IPS-18a (cell line): Measurements from ENCODE around the gene IMMP1L.

Source experiments
- H3K27ac ChIP-seq: one replicate; pipeline ENCODE4 v1.5.1; 2013; ENCODE audit warnings: low read length
- H3K27me3 ChIP-seq: one replicate; pipeline ENCODE4 v1.6.1; 2013; ENCODE audit warnings: mild to moderate bottlenecking, low read length; ENCODE audit not compliant: control insufficient read depth, insufficient read depth
- H3K36me3 ChIP-seq: one replicate; pipeline ENCODE4 v1.6.1; 2013; ENCODE audit warnings: low read depth, low read length; ENCODE audit not compliant: control insufficient read depth
- H3K4me1 ChIP-seq: one replicate; pipeline ENCODE4 v1.6.1; 2013; ENCODE audit warnings: low read depth, low read length; ENCODE audit not compliant: control insufficient read depth
- H3K4me3 ChIP-seq: one replicate; pipeline ENCODE4 v1.5.1; 2013; ENCODE audit warnings: low read length
- H3K9ac ChIP-seq: one replicate; pipeline ENCODE4 v1.6.1; 2013; ENCODE audit warnings: mild to moderate bottlenecking, low read length, moderate library complexity
- H3K9me3 ChIP-seq: one replicate; pipeline ENCODE4 v1.6.1; 2013; ENCODE audit warnings: low read depth, low read length; ENCODE audit not compliant: control insufficient read depth

The IMMP1L gene, protein sequence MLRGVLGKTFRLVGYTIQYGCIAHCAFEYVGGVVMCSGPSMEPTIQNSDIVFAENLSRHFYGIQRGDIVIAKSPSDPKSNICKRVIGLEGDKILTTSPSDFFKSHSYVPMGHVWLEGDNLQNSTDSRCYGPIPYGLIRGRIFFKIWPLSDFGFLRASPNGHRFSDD

DNA sequence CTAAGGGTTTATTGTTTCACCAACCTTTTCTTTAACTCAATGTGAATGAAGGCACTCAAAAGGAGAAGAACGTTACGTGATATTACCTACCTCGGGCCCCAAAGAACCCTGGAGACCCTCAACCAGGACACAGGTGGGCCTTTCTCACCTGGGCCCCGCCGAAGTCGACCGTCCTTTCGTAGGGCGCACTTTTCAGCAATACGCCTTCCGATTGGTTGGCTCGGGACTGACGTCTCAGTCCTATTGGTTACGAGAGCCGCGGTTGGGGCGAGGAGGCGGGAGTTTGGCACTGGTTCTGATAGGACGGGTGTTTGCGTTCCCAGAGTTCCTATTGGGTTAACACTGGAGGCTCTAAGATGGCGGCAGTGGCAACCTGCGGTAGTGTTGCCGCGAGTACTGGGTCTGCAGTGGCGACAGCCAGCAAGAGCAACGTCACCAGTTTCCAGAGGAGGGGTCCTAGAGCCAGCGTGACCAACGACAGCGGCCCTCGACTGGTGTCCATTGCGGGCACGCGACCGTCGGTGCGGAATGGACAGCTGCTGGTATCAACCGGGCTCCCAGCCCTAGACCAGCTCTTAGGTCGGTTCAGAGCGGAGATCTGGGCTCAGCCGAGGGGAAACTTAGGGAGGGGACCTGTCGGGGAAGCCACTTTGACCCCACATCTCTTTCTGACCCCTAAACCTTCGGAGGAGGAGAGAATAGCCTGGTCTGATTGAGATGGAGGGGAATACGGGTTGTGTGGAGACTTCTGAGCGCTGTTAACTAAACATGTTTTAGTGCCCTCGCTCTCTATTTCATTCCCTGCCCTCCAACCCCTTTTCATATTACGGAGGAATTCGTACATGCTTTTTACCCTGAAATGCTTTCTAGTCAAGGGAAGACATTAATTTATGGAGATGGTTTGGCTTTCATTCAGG is at the start of gene IMMP1L, which contains the start of gene ELP4:
TSS of gene IMMP1L (minus strand) at position 194 of the 917 bp plus-strand sequence. CDS start 46,346 bp downstream, outside the sequence.
TSS of gene ELP4 (plus strand) at position 339 of the 917 bp plus-strand sequence. CDS start at position 357, 18 bp downstream.
- Histone ChIP-seq H3K4me1 (peaks cover 10% of the 10 kb centered on the region), H3K9me3 (no peaks in the 10 kb centered on the region)

DNA sequence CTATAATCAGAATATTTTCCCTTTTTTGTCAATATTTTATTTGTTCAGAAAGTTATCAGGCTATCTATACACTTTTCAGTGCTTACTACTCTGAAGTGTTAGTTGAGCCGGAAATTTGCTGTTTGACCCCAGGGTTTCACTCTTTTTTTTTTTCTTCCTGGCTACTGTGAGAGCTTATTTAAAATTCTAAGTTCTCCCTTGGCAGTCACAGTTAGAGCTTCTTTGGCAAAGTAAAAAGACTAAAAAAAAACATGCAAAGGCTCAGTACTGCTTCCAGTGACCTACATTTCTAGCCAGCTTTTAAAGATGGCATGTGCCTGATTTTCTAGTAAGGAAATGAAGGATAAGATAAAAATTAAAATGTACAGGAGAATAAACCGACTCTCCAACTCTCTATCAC is 48.6 kb upstream of the IMMP1L start:
- peaks cover 20% of the 10 kb centered on the region for H3K4me1 ChIP-seq
- H3K27ac ChIP-seq = no peak overlapping the region
- no peak overlapping the region for H3K4me3 ChIP-seq
- peak overlapping the region; percentile 13 for H3K9ac ChIP-seq
- H3K9me3 ChIP-seq = peaks cover 2% of the 10 kb centered on the region
- H3K27me3 ChIP-seq = no peaks in the 10 kb centered on the region
- no peaks in the 10 kb centered on the region for H3K36me3 ChIP-seq

More for the DNA sequence above, at the start of gene IMMP1L, which contains the start of gene ELP4:
- peak within 1 kb of the TSS; percentile 90 for H3K9ac ChIP-seq
- peak within 1 kb of the TSS; percentile 87 for H3K27ac ChIP-seq
- no peaks in the 10 kb centered on the region for H3K27me3 ChIP-seq
- no peaks in the 10 kb centered on the region for H3K36me3 ChIP-seq
- H3K4me3 ChIP-seq = peak within 1 kb of the TSS; percentile 97

DNA sequence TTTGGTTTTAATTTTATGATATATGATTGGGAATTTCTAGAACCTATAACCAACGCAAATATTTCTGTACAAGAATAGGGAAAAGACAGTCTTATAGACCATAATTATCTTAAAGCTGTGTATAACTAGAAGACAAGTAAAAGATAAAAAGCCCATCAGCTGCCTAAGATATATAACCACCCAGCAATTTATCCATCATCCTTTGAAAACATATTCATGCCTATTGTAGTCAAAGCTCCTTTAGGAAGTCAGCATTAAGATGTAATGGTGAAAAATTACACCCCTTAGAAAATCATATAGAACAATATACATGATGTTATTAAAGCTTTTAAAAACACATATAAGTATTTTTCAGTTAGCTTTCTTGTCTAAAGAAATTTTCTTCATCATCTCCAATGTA is 46.5 kb upstream of the IMMP1L start:
- Histone ChIP-seq H3K27me3 (no peaks in the 10 kb centered on the region), H3K36me3 (no peaks in the 10 kb centered on the region), H3K4me3 (no peak overlapping the region)

DNA sequence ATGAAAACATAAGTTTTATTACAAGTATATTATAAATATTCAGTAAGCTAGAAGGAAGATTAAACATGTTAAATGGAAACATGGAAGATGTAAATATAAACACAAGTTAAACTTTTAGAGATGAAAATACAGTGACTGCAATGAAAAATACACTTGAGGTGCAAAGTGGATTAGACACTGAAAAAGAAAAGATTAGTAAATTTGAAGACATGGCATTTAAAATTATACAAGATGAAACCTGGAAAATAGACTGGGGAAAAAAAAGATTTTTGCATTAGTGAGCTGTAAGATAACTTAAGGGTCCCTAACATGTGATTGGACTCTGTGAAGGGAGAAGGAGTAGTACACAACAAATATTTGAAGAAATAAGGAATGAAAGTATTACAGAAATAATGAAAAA is 33.4 kb upstream of the IMMP1L start:
- Histone ChIP-seq H3K27ac (no peak overlapping the region), H3K36me3 (peaks cover 12% of the 10 kb centered on the region), H3K27me3 (no peaks in the 10 kb centered on the region), H3K4me3 (no peak overlapping the region), H3K9ac (no peak overlapping the region), H3K4me1 (no peaks in the 10 kb centered on the region), H3K9me3 (peaks cover 11% of the 10 kb centered on the region)

More for the DNA sequence above, 46.5 kb upstream of the IMMP1L start:
- Histone ChIP-seq H3K27ac (no peak overlapping the region), H3K9ac (no peak overlapping the region), H3K9me3 (peaks cover 2% of the 10 kb centered on the region), H3K4me1 (peaks cover 20% of the 10 kb centered on the region)

DNA sequence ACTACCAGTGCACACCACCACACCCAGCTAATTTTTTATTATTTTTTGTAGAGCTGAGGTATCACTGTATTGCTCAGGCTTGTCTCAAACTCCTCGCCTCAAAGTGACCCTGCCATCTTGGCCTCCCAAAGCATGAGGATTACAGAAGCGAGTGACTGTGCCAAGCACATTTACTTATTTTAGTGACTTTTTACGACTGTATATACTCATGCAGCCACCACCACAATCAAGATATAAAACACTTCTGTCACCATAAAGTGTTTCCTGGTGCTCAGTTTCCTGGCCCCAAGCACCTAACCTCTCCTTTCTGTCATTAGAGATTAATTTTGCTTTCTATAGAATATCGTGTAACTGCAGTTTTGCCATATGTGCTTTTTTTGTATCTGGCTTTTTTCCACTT is 26.1 kb upstream of the IMMP1L start:
- Histone ChIP-seq H3K9me3 (no peaks in the 10 kb centered on the region), H3K9ac (no peak overlapping the region)

DNA sequence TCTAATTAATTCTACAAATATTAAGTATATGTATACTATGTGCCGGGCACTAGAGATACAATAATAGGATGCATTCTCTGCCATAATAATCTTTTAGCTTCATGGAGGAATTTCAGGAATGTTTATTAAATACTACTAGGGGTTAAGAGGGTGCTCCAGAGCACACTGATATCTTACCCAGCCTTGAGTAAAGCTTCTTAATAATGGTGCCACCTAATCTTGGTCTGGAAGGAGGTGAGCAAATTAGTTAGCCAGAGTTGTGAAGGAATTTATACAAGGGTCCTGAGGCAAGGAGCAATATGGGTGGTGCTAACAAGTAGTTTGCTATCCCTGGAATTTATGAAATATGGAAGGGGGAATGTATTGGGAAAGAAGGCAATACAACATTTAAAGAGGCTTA is 21.9 kb upstream of the IMMP1L start:
- Histone ChIP-seq H3K27me3 (no peaks in the 10 kb centered on the region), H3K4me1 (no peaks in the 10 kb centered on the region), H3K36me3 (no peaks in the 10 kb centered on the region), H3K4me3 (no peak overlapping the region), H3K27ac (no peak overlapping the region), H3K9ac (no peak overlapping the region), H3K9me3 (no peaks in the 10 kb centered on the region)

More for the DNA sequence above, 26.1 kb upstream of the IMMP1L start:
- Histone ChIP-seq H3K27ac (no peak overlapping the region), H3K4me1 (no peaks in the 10 kb centered on the region), H3K36me3 (no peaks in the 10 kb centered on the region), H3K4me3 (no peak overlapping the region), H3K27me3 (no peaks in the 10 kb centered on the region)

DNA sequence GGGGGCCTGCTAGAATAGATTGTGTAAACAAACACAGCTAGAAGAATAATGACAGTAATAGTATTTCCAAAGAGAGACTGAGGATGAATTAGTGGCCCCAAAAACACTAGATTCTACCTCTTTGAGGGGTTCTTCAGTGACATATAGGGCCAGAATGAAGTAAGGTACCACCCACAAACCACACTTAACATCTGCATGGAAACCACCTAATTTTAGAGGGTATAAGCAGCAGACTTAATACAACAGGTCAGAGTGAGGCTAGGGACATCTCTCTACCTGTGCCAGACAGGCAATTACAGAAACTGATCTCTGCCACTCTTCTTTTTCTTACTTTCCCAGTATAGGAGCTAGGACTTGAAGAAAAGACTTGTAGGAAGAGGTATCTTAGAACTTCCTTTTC is 20.3 kb upstream of the IMMP1L start:
- H3K27ac ChIP-seq = no peak overlapping the region
- H3K9ac ChIP-seq = no peak overlapping the region
- no peaks in the 10 kb centered on the region for H3K36me3 ChIP-seq
- no peaks in the 10 kb centered on the region for H3K4me1 ChIP-seq
- H3K27me3 ChIP-seq = no peaks in the 10 kb centered on the region
- no peaks in the 10 kb centered on the region for H3K9me3 ChIP-seq
- no peak overlapping the region for H3K4me3 ChIP-seq

DNA sequence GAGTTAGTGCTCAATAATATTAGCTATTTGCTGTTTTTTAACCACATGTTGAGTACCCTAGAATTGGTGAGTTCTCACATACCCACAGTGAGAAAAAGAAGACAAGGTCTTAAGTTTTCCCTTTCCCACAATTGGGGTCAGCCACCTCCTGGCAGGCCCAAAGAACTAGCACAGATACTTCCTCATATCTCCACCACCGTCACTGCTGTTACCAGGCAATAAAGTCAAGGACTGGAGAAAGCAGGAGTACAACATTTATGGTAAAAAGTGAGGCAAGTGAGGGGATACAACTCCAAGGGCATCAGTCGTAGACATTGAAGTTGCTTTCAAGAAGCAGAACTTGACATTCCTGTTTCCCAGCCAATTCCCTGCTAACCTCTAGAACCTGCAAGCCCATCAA is 19.8 kb upstream of the IMMP1L start:
- H3K36me3 ChIP-seq = no peaks in the 10 kb centered on the region
- H3K9me3 ChIP-seq = no peaks in the 10 kb centered on the region
- no peak overlapping the region for H3K9ac ChIP-seq
- no peak overlapping the region for H3K4me3 ChIP-seq
- H3K27me3 ChIP-seq = no peaks in the 10 kb centered on the region
- no peaks in the 10 kb centered on the region for H3K4me1 ChIP-seq
- H3K27ac ChIP-seq = no peak overlapping the region

DNA sequence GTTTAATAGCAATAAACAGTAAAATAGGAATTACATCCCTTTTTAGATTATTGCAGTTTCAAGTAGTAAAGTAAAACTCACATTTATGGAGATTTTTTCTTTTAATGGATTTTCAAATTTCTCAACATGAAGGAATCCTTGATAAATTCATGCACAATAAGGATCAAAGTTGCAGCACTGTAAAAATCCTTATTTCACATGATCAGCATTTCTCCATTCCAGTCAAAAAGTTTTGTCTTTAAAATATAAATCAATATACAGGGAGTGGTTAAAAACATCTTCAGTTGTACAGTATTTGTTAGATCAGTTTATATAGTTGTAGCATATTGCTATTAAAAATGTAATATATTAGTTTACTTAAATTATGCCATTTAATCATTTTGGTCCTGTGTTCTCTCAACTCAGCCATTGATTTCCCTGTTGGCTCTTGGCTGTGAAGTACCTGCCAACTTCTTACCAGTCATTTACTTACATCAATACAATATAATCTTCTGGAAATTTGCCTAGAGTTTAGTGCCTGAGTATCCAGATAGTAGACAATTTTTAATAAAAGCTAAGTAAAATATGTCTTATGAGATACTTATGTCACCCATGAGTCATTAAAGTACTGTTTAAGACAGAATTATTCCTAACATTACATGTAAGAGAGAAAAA is 12.2 kb upstream of the IMMP1L start:
- no peak overlapping the region for H3K27ac ChIP-seq
- H3K9me3 ChIP-seq = no peaks in the 10 kb centered on the region
- no peaks in the 10 kb centered on the region for H3K36me3 ChIP-seq
- no peaks in the 10 kb centered on the region for H3K27me3 ChIP-seq
- no peak overlapping the region for H3K9ac ChIP-seq
- no peak overlapping the region for H3K4me3 ChIP-seq
- H3K4me1 ChIP-seq = no peaks in the 10 kb centered on the region

DNA sequence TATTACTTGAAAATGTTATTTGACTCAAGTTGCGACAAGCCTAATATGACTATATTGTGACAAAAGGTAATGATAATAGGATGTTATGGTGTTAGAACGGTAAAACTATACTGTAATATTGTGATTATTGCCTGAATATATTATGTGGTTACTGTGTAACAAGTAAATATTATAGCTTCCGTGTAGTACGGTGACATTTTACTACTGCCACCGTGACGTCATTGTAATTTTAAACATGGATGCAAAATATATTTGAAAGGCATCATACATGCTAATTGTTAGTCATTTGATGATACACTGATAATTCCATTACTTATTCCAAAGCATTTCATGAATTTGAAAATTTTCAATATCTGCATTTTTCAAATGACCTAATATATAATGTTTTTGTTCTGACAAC is 2.7 kb upstream of the IMMP1L start:
- Histone ChIP-seq H3K27me3 (no peaks in the 10 kb centered on the region), H3K4me1 (peaks cover 10% of the 10 kb centered on the region), H3K36me3 (no peaks in the 10 kb centered on the region), H3K4me3 (no peak overlapping the region), H3K9me3 (no peaks in the 10 kb centered on the region), H3K9ac (no peak overlapping the region), H3K27ac (no peak overlapping the region)

DNA sequence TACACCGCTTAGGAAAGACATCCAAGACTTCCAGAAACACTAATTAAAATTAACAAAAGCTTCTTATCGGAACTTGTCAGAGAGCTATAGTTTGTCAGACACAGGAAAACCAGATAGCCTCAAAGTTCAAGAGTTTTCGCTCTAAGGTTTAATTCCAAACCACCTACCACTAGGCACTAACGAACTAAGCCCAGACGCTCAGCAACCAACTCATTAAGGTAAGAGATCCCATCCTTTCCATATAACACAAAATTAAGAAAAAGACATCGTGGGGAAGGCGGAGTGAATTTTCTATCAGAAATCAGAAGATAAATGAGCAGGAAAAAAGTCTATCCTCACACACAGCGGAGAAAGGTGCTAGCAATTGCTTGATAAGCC is 382 bp downstream of the IMMP1L start:
- Histone ChIP-seq H3K4me1 (peaks cover 10% of the 10 kb centered on the region), H3K27ac (peak overlapping the region; percentile 77), H3K27me3 (no peaks in the 10 kb centered on the region), H3K9ac (peak overlapping the region; percentile 90), H3K4me3 (peak overlapping the region; percentile 97), H3K36me3 (no peaks in the 10 kb centered on the region), H3K9me3 (no peaks in the 10 kb centered on the region)
